GM12872 (cell line): ENCODE results near the gene PCCA.

Experiments used
- TF ChIP-seq, protein P1 (sequence below): IDR thresholded peaks from 3 replicates; pipeline ENCODE4 v1.5.1; 2011; ENCODE audit warnings: low read depth, mild to moderate bottlenecking, low read length, moderate library complexity; ENCODE audit not compliant: insufficient read depth

The PCCA gene

GRCh38 chr13:100363285-100363711 lies 274.4 kb downstream of the PCCA start:
- TF ChIP-seq, protein P1, sequence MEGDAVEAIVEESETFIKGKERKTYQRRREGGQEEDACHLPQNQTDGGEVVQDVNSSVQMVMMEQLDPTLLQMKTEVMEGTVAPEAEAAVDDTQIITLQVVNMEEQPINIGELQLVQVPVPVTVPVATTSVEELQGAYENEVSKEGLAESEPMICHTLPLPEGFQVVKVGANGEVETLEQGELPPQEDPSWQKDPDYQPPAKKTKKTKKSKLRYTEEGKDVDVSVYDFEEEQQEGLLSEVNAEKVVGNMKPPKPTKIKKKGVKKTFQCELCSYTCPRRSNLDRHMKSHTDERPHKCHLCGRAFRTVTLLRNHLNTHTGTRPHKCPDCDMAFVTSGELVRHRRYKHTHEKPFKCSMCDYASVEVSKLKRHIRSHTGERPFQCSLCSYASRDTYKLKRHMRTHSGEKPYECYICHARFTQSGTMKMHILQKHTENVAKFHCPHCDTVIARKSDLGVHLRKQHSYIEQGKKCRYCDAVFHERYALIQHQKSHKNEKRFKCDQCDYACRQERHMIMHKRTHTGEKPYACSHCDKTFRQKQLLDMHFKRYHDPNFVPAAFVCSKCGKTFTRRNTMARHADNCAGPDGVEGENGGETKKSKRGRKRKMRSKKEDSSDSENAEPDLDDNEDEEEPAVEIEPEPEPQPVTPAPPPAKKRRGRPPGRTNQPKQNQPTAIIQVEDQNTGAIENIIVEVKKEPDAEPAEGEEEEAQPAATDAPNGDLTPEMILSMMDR = no peak

- TF ChIP-seq, protein P1 = no peak
These were observed 275.0 kb downstream of the PCCA start for GRCh38 chr13:100363874-100364273.

- TF ChIP-seq, protein P1 = no peak
These were observed 275.7 kb downstream of the PCCA start for GRCh38 chr13:100364591-100364990.

DNA sequence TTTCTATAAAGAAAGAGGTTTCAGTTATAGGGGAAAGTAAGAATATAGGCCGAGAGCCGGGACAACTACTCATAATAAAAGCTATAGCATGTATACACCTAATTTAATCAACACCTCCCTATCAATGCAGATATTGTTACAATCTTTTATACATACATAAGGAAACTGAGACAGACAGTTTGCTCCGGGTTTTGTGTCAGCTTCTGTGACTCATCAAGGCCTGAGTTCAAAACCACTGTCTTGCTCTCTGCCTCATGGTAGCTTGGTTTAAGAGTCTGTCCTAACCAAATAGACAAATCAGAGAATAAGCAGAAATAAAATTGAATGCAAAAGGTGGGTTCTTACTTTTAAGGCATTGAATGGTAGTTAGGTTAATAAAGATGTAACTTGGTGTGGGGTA lies 276.8 kb downstream of the PCCA start:
- TF ChIP-seq, protein P1 = no peak

DNA sequence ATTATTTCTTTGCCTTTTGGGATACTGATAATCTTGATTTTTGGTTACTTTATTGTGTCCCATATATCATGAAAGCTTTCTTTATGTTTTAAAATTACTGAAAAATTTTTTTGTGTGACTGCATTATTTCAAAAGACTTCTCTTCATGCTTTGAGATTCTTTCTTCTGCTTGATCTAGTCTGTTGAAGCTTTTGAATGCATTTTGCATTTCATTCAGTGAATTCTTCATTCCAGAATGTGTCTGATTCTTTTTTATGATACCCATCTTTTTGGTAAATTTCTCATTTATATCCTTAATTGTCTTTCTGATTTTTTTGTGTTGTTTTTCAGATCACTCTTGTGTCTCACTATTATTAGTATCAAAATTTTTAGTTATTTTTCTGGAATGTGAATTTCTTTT lies 289.6 kb downstream of the PCCA start:
- TF ChIP-seq, protein P1 = no peak

DNA sequence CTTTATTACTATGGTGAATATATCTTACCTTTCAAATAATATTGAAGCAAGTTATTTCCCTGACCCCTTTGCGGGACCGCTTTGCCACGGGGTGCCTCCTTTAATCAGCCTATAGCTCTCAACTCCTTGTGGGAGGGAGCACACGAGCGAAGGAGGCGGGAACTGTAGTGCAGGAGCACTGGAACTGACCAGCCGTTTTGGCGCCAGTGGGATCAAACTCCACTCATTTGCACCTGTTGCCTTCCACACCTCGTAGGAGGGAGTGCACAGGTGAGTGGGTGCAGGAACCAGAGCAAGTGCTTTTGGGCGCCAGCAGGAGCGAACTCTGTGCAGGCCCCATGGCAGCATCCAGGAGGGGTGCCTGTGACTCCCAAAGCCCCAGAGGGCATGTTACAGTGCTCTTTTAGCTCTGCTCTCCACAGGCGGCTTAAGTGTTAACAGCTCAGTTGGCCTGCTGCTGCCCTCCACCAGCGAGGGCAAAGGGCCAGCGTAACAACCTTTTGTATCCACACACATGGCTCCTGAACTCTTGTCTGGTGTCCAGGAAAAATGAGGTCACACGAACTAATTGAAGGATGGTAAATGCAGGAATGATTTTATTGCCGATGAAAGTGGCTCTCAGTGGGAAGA lies 292.8 kb downstream of the PCCA start:
- TF ChIP-seq, protein P1 = no peak

DNA sequence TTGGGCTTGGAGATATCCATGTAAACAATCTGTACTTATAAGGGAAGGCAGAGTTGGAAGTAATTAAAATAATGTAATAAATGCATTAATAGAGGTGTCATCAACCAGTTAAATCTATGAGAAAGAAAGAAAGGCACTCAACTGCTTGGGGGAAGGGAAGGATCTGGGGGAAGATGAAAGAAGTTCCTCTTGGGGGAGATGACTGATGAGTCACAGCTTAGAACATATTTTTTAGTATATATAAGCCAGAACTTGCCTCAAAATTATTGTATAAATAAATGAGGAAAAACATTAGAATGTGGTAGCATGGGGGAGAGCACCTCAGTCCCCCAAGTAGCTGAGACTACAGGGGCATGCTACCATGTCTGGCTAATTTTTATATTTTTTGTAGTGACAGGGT lies 293.9 kb downstream of the PCCA start:
- TF ChIP-seq, protein P1 = no peak

DNA sequence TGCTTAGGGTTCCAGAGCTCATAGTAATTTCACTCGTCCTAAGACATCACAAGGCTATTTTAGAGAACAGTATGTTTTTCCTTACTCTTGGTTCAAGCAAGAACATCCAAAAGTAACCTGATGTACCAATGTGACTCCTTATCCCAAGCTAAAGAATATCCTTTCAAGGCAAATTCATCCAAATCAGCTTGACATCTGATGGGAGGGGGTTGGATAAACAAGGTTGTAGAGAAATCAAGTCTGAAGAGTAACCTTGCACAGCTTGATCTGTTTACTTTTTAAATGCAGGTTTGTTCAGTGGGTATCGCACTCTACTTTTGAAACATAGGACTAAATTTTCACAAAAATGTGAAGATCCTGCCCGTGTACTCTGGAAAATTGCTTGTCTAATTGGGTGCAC lies 298.5 kb downstream of the PCCA start:
- TF ChIP-seq, protein P1 = no peak
